Central memory CD8-positive, alpha-beta T cell (primary cell): ENCODE results near the gene LHX6.
A peak's percentile ranks its signal among the peaks of the same experiment; 100 is the strongest.

Source experiments
- ATAC-seq: fragments of 150-1000 bp; cut with Tn5 transposase; replicated peaks from 2 replicates; pipeline ENCODE4 v1.10.0; 2022; ENCODE audit warnings: mild to moderate bottlenecking, moderate FRiP score, moderate number of reproducible peaks; ENCODE audit not compliant: poor library complexity, severe bottlenecking; ENCODE audit errors: extremely low read depth
- DNase-seq, 2 donors: peaks; one replicate each; pipeline ENCODE4 v3.0.0; 2021; ENCODE audit warnings: low spot score in 2 of 2
- H3K27ac Mint-ChIP-seq: one replicate; pipeline ENCODE4 v1.8.0; 2022; ENCODE audit warnings: low read depth, mild to moderate bottlenecking, moderate library complexity, mixed read lengths
- H3K27me3 Mint-ChIP-seq: one replicate; pipeline ENCODE4 v1.8.0; 2022; ENCODE audit warnings: mixed read lengths
- H3K36me3 Mint-ChIP-seq: one replicate; pipeline ENCODE4 v1.8.0; 2022; ENCODE audit warnings: mild to moderate bottlenecking, moderate library complexity, mixed read lengths; ENCODE audit not compliant: insufficient read depth
- H3K4me1 Mint-ChIP-seq: one replicate; pipeline ENCODE4 v1.8.0; 2022; ENCODE audit warnings: mixed read lengths
- H3K4me3 Mint-ChIP-seq: one replicate; pipeline ENCODE4 v1.8.0; 2022; ENCODE audit warnings: mild to moderate bottlenecking, moderate library complexity, mixed read lengths
- H3K9me3 Mint-ChIP-seq: one replicate; pipeline ENCODE4 v1.8.0; 2022; ENCODE audit warnings: mixed read lengths

The LHX6 gene

GRCh38 chr9:122226758-122227574, 1.8 kb downstream of the LHX6 start:
- H3K9me3 Mint-ChIP-seq = no peaks in the 10 kb centered on the region
- H3K4me3 Mint-ChIP-seq = no peak overlapping the region
- H3K36me3 Mint-ChIP-seq = no peaks in the 10 kb centered on the region
- ATAC-seq (no peak), DNase-seq (no peak)
- H3K4me1 Mint-ChIP-seq = peaks cover 5% of the 10 kb centered on the region
- H3K27me3 Mint-ChIP-seq = peaks cover 48% of the 10 kb centered on the region
- H3K27ac Mint-ChIP-seq = no peak overlapping the region

GRCh38 chr9:122226142-122226757, 2.5 kb downstream of the LHX6 start:
- Mint-ChIP-seq H3K4me1 (peaks cover 5% of the 10 kb centered on the region), H3K36me3 (no peaks in the 10 kb centered on the region), H3K9me3 (no peaks in the 10 kb centered on the region), H3K27me3 (peaks cover 55% of the 10 kb centered on the region), H3K4me3 (no peak overlapping the region), H3K27ac (no peak overlapping the region)
- DNase-seq (no peak), ATAC-seq (no peak)

- H3K9me3 Mint-ChIP-seq = no peaks in the 10 kb centered on the region
- H3K27ac Mint-ChIP-seq = no peak overlapping the region
- no peaks in the 10 kb centered on the region for H3K36me3 Mint-ChIP-seq
- H3K4me3 Mint-ChIP-seq = no peak overlapping the region
- no peak for ATAC-seq
- H3K27me3 Mint-ChIP-seq = peaks cover 59% of the 10 kb centered on the region
- H3K4me1 Mint-ChIP-seq = peaks cover 5% of the 10 kb centered on the region
- no peak for DNase-seq
Measured at GRCh38 chr9:122225312-122226141, 3.2 kb downstream of the LHX6 start.

GRCh38 chr9:122223435-122223834, 5.3 kb downstream of the LHX6 start:
- H3K9me3 Mint-ChIP-seq = no peaks in the 10 kb centered on the region
- H3K4me3 Mint-ChIP-seq = no peak overlapping the region
- H3K36me3 Mint-ChIP-seq = no peaks in the 10 kb centered on the region
- peaks cover 79% of the 10 kb centered on the region for H3K27me3 Mint-ChIP-seq
- ATAC-seq (no peak), DNase-seq (no peak)
- H3K27ac Mint-ChIP-seq = no peak overlapping the region
- peaks cover 8% of the 10 kb centered on the region for H3K4me1 Mint-ChIP-seq

- no peak for ATAC-seq
Measured at GRCh38 chr9:122222791-122223190, 6.0 kb downstream of the LHX6 start.

GRCh38 chr9:122221183-122221811, 7.5 kb downstream of the LHX6 start:
- Mint-ChIP-seq H3K9me3 (no peaks in the 10 kb centered on the region), H3K27me3 (peaks cover 90% of the 10 kb centered on the region), H3K4me1 (peaks cover 13% of the 10 kb centered on the region), H3K36me3 (no peaks in the 10 kb centered on the region), H3K4me3 (no peak overlapping the region), H3K27ac (no peak overlapping the region)
- no peak for ATAC-seq
- no peak for DNase-seq

More at GRCh38 chr9:122222791-122223190, 6.0 kb downstream of the LHX6 start:
- peaks cover 86% of the 10 kb centered on the region for H3K27me3 Mint-ChIP-seq
- no peak overlapping the region for H3K27ac Mint-ChIP-seq
- no peaks in the 10 kb centered on the region for H3K36me3 Mint-ChIP-seq
- H3K4me1 Mint-ChIP-seq = peaks cover 13% of the 10 kb centered on the region
- no peaks in the 10 kb centered on the region for H3K9me3 Mint-ChIP-seq
- no peak for DNase-seq
- no peak overlapping the region for H3K4me3 Mint-ChIP-seq

- Mint-ChIP-seq H3K36me3 (no peaks in the 10 kb centered on the region), H3K27ac (no peak overlapping the region), H3K27me3 (peaks cover 95% of the 10 kb centered on the region), H3K4me1 (peaks cover 13% of the 10 kb centered on the region), H3K4me3 (no peak overlapping the region), H3K9me3 (no peaks in the 10 kb centered on the region)
- ATAC-seq = no peak
- DNase-seq = no peak
Measured at GRCh38 chr9:122220673-122221182, 8.0 kb downstream of the LHX6 start.

- Mint-ChIP-seq H3K36me3 (no peaks in the 10 kb centered on the region), H3K4me3 (peak overlapping the region; percentile 63), H3K4me1 (peaks cover 13% of the 10 kb centered on the region), H3K27me3 (peaks cover 95% of the 10 kb centered on the region), H3K9me3 (no peaks in the 10 kb centered on the region), H3K27ac (no peak overlapping the region)
- DNase-seq (no peak), ATAC-seq (no peak)
Measured at GRCh38 chr9:122219856-122220672, 8.7 kb downstream of the LHX6 start.

GRCh38 chr9:122218935-122219855, 9.6 kb downstream of the LHX6 start:
- peaks cover 13% of the 10 kb centered on the region for H3K4me1 Mint-ChIP-seq

DNA sequence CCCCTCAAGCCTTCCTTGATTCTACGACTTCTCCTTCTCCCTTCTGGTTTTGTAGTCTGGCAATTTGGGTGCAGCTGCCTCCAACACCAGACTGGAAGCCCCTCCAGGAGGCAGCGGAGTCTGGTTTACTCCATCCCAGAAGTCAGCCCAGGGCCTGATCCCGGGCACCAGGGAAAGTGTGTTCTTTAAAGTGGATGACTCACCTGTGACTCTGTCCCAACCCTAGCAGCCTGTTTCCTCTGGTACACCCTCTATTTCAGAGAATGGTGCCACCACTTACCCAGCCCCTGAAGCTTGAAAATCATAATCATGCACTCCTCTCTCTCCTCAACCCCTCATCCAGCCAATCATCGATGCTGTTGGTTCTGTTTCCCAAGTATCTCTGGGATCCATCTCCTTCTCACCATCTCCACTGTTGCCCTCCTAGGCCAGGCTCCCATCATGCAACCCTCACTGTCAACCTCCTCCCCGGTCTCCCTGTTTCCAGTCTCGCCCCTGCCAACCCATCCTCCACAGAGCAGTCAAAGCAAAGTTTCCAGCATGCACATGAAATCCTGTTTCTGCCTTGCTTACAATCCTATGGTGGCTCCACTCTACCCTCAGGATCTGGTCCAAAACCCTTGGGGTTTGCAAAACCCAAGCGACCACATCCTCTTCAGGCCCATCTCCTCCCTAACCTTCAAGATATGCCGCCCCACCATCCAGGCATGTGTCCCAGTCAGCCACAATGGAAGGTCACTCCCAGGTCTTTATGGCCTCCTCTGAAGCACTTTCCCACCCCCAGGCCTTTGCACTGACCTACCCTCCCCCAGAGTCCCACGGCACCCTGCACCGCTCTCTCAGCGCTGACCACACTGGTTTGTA, 10.5 kb downstream of the LHX6 start:
- Mint-ChIP-seq H3K4me3 (peak overlapping the region; percentile 63), H3K36me3 (peaks cover 2% of the 10 kb centered on the region), H3K4me1 (peaks cover 17% of the 10 kb centered on the region), H3K9me3 (no peaks in the 10 kb centered on the region), H3K27me3 (peaks cover 90% of the 10 kb centered on the region), H3K27ac (no peak overlapping the region)
- DNase-seq = no peak
- ATAC-seq = no peak

More at GRCh38 chr9:122218935-122219855, 9.6 kb downstream of the LHX6 start:
- Mint-ChIP-seq H3K27ac (no peak overlapping the region), H3K4me3 (peak overlapping the region; percentile 63), H3K36me3 (peaks cover 2% of the 10 kb centered on the region), H3K9me3 (no peaks in the 10 kb centered on the region), H3K27me3 (peaks cover 95% of the 10 kb centered on the region)
- ATAC-seq (no peak), DNase-seq (no peak)
